ENCODE data around the gene FRMPD4.

DNA sequence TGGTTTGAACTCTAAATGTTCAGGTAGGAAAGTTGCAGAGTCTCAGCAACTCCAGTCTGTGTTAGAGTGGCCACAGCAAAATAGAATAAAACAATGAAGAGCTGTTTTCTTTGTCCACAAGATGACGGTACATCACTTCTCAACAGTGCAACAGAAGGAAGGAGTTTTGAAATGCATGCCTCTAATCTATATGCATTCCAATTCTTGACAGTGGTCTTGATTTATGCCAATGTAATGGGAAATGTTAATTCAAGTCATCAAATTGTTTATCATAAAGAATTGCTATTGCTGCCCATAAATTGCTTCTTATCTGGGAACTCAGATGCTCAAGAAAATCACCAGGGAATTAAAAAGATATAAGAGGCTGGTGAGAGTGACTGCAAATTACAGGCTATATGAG lies 457.4 kb downstream of the FRMPD4 start:
- no peak for TF ChIP-seq CTCF (conservative IDR thresholded peaks at IDR 0.05; ENCODE audit: low read length)
- no peak for TF ChIP-seq EZH2phosphoT487 (IDR thresholded peaks at IDR 0.05; ENCODE audit: borderline replicate concordance)
